Tibial nerve (tissue), 3 donors: ENCODE data around the gene EMID1.

Experiments used
- CTCF ChIP-seq, 5 experiments: fragments of 200-600 bp in 3 of 5; fragments of 450-650 bp in 2 of 5; sonication (generic) in 3 of 5; IDR thresholded peaks; one replicate each; pipeline ENCODE4 v1.5.1; 2016 to 2019; ENCODE audit warnings: antibody characterized with exemption in 5 of 5, mild to moderate bottlenecking in 3 of 5, moderate library complexity in 2 of 5
- POLR2A ChIP-seq, 2 donors: fragments of 450-650 bp; IDR thresholded peaks; one replicate each; pipeline ENCODE4 v1.6.1; 2017; ENCODE audit warnings: antibody characterized with exemption in 2 of 2, mild to moderate bottlenecking in 2 of 2, moderate library complexity in 2 of 2

GRCh38 chr22:29199702-29200400 is 5.8 kb upstream of the EMID1 start:
- TF ChIP-seq CTCF (IDR thresholded peaks at IDR 0.05) (no peak), POLR2A (IDR thresholded peaks at IDR 0.05) (no peak)
